Trophoblast cell (in vitro differentiated cells and primary cell): Measurements from ENCODE around the gene PRDX3.
"Not testable (repeated sequence)": the region's sequence is repeated elsewhere in the genome, so short reads cannot be mapped to it uniquely, and the experiment has no call there.

Experiments used
- DNase-seq, 2 donors: peaks; one replicate each; pipeline ENCODE4 v3.0.0-alpha.2; 2016
- H2AFZ ChIP-seq: 2 replicates; pipeline ENCODE4 v1.6.1; 2013; ENCODE audit warnings: low read length, moderate library complexity, mild to moderate bottlenecking; ENCODE audit not compliant: insufficient read depth, poor library complexity
- H2AK5ac ChIP-seq: 2 replicates; pipeline ENCODE4 v1.6.1; 2013; ENCODE audit warnings: mild to moderate bottlenecking, low read length
- H2BK120ac ChIP-seq: 2 replicates; pipeline ENCODE4 v1.6.1; 2013; ENCODE audit warnings: low read length, mild to moderate bottlenecking, moderate library complexity; ENCODE audit not compliant: insufficient read depth, poor library complexity
- H2BK12ac ChIP-seq: 2 replicates; pipeline ENCODE4 v1.6.1; 2013; ENCODE audit warnings: mild to moderate bottlenecking, low read length, moderate library complexity
- H2BK5ac ChIP-seq: 2 replicates; pipeline ENCODE4 v1.6.1; 2013; ENCODE audit warnings: low read length, low read depth, moderate library complexity, mild to moderate bottlenecking; ENCODE audit not compliant: poor library complexity
- H3K14ac ChIP-seq: 2 replicates; pipeline ENCODE4 v1.6.1; 2013; ENCODE audit warnings: mild to moderate bottlenecking, low read length
- H3K18ac ChIP-seq: 2 replicates; pipeline ENCODE4 v1.6.1; 2013; ENCODE audit warnings: mild to moderate bottlenecking, low read length
- H3K23ac ChIP-seq: 2 replicates; pipeline ENCODE4 v1.6.1; 2013; ENCODE audit warnings: low read length
- H3K27ac ChIP-seq: 2 replicates; pipeline ENCODE4 v1.5.1; 2013; ENCODE audit warnings: low read depth, mild to moderate bottlenecking, inconsistent platforms, low read length, moderate library complexity
- H3K27me3 ChIP-seq: 2 replicates; pipeline ENCODE4 v1.6.1; 2013; ENCODE audit warnings: inconsistent platforms, mild to moderate bottlenecking, low read length, moderate library complexity; ENCODE audit not compliant: insufficient read depth
- H3K36me3 ChIP-seq, 2 experiments: 1 replicate in 1 of 2; 2 replicates in 1 of 2; pipeline ENCODE4 v1.6.1; 2013; ENCODE audit warnings: low read length in 2 of 2, mild to moderate bottlenecking in 2 of 2, moderate library complexity in 1 of 2; ENCODE audit not compliant: insufficient read depth in 2 of 2, control insufficient read depth in 1 of 2
- H3K4ac ChIP-seq: 2 replicates; pipeline ENCODE4 v1.6.1; 2013; ENCODE audit warnings: low read depth, mild to moderate bottlenecking, low read length, moderate library complexity
- H3K4me1 ChIP-seq, 2 experiments: 1 replicate in 1 of 2; 2 replicates in 1 of 2; pipeline ENCODE4 v1.6.1; 2013; ENCODE audit warnings: low read length in 2 of 2, mild to moderate bottlenecking in 2 of 2, moderate library complexity in 1 of 2; ENCODE audit not compliant: insufficient read depth in 2 of 2, control insufficient read depth in 1 of 2
- H3K4me2 ChIP-seq: 2 replicates; pipeline ENCODE4 v1.6.1; 2013; ENCODE audit warnings: inconsistent platforms, mild to moderate bottlenecking, low read length, moderate library complexity
- H3K4me3 ChIP-seq: 2 replicates; pipeline ENCODE4 v1.5.1; 2013; ENCODE audit warnings: mild to moderate bottlenecking, low read depth, low read length, inconsistent platforms
- H3K79me1 ChIP-seq: one replicate; pipeline ENCODE4 v1.6.1; 2013; ENCODE audit warnings: low read length
- H3K79me2 ChIP-seq: 2 replicates; pipeline ENCODE4 v1.6.1; 2013; ENCODE audit warnings: low read length, mild to moderate bottlenecking; ENCODE audit not compliant: control insufficient read depth, insufficient read depth, poor library complexity
- H3K9ac ChIP-seq: 2 replicates; pipeline ENCODE4 v1.6.1; 2013; ENCODE audit warnings: mild to moderate bottlenecking, low read length
- H3K9me3 ChIP-seq: 2 replicates; pipeline ENCODE4 v1.6.1; 2013; ENCODE audit warnings: low read depth, mild to moderate bottlenecking, control low read depth, inconsistent platforms, low read length; ENCODE audit not compliant: insufficient read depth
- H4K12ac ChIP-seq: 2 replicates; pipeline ENCODE4 v1.6.1; 2013; ENCODE audit warnings: low read depth, mild to moderate bottlenecking, low read length, moderate library complexity
- H4K8ac ChIP-seq: 2 replicates; pipeline ENCODE4 v1.6.1; 2013; ENCODE audit warnings: low read depth, mild to moderate bottlenecking, low read length, moderate library complexity
- H4K91ac ChIP-seq: one replicate; pipeline ENCODE4 v1.6.1; 2013; ENCODE audit warnings: low read depth, mild to moderate bottlenecking, low read length, moderate library complexity
- WGBS: extraction: QIAGEN DNeasy Blood & Tissue Kit; methylation state at CpG from one replicate; pipeline ENCODE4 v1.1.7; 2013; ENCODE audit warnings: missing lambda C conversion rate; ENCODE audit not compliant: insufficient read length, insufficient coverage; ENCODE audit errors: extremely low coverage; 5-methylcytosine and 5-hydroxymethylcytosine counted together

Gene PRDX3

DNA sequence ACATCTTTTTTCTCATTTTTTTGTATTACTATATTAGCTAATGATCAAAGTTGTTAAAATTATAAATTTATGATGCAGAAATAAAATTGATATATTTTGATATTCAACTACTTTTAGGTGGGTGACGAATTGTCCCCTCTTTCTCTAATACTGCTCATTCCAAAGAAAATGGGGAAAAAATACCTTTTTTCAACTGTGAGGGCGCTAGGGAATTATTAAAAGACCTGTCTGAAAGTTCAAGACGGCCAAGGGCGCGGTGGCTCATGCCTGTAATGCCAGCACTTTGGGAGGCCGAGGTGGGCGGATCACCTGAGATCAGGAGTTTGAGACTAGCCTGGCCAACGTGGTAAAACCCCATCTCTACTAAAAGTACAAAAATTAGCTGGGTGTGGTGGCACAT, 40.7 kb downstream of the PRDX3 start:
- H4K12ac ChIP-seq, H2AFZ ChIP-seq, H2BK120ac ChIP-seq, H3K4me3 ChIP-seq, H3K9ac ChIP-seq, H3K4me1 ChIP-seq, DNase-seq, H3K18ac ChIP-seq, H3K79me2 ChIP-seq, H3K14ac ChIP-seq, H3K4ac ChIP-seq, H2BK12ac ChIP-seq, H3K27me3 ChIP-seq, H3K27ac ChIP-seq, H4K91ac ChIP-seq, H2BK5ac ChIP-seq, H2AK5ac ChIP-seq, H3K79me1 ChIP-seq, H3K9me3 ChIP-seq, H3K23ac ChIP-seq, H4K8ac ChIP-seq, H3K4me2 ChIP-seq: not testable (repeated sequence)
- peaks cover 16 to 17% of the 10 kb centered on the region in 2 experiments for H3K36me3 ChIP-seq
- no CpG with 5 or more reads among the region's 8 CpGs for WGBS

DNA sequence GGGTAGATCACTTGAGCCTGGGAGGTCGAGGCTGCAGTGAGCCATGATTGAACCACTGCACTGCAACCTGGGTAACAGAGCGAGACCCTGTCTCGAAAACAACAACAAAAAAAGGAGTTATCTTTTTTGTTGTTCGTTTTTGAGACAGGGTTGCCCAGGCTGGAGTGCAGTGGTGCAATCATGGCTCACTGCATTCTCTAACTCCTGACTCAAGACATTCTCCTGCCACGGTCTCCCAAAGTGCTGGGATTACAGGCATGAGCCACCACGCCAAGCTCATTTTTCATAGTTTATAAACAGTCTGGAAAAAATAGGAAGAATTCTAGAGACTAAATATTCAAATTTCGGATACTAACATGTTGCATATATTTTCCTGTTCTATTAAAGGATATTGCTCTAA, 42.5 kb downstream of the PRDX3 start:
- H4K91ac ChIP-seq: no peak overlapping the region
- no peak overlapping the region for H3K4me3 ChIP-seq
- no peak overlapping the region for H3K18ac ChIP-seq
- no CpG with 5 or more reads among the region's 7 CpGs for WGBS
- H2AK5ac ChIP-seq: no peak overlapping the region
- H4K8ac ChIP-seq: no peak overlapping the region
- H3K79me2 ChIP-seq: no peaks in the 10 kb centered on the region
- H2BK5ac ChIP-seq: no peak overlapping the region
- H3K36me3 ChIP-seq: peaks cover 22 to 25% of the 10 kb centered on the region in 2 experiments
- H3K4me1 ChIP-seq: no peaks in the 10 kb centered on the region
- no peak overlapping the region for H3K23ac ChIP-seq
- no peaks in the 10 kb centered on the region for H3K27me3 ChIP-seq
- no peak overlapping the region for H3K4me2 ChIP-seq
- H3K79me1 ChIP-seq: no peaks in the 10 kb centered on the region
- H2AFZ ChIP-seq: no peak overlapping the region
- no peak overlapping the region for H3K27ac ChIP-seq
- H2BK12ac ChIP-seq: no peak overlapping the region
- H3K9ac ChIP-seq: no peak overlapping the region
- H3K9me3 ChIP-seq: no peaks in the 10 kb centered on the region
- no peak overlapping the region for H3K14ac ChIP-seq
- DNase-seq: peak; percentile 22 to 52
- no peak overlapping the region for H2BK120ac ChIP-seq
- no peak overlapping the region for H4K12ac ChIP-seq
- no peak overlapping the region for H3K4ac ChIP-seq

DNA sequence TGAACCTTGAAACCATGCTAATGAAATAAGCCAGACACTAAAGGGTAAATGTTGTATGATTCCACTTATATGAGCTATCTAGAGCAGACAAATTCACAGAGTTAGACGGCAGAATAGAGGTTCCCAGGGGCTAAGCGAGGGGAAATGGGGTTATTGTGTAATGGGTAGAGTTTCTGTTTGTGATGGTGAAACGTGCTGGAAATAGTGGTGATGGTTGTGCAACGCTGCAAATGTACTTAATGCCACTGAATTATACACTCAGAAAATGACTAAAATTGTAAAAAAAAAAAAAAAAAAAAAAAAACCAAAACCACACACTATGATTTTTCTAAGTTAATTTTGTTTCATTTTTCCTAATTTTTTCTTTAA, 43.1 kb downstream of the PRDX3 start:
- H3K4me1 ChIP-seq: no peaks in the 10 kb centered on the region
- no peak overlapping the region for H3K4me2 ChIP-seq
- no peak overlapping the region for H2BK12ac ChIP-seq
- H2AK5ac ChIP-seq: no peak overlapping the region
- H3K4ac ChIP-seq: no peak overlapping the region
- H4K91ac ChIP-seq: no peak overlapping the region
- no peak overlapping the region for H3K4me3 ChIP-seq
- no peaks in the 10 kb centered on the region for H3K79me2 ChIP-seq
- peaks cover 21 to 27% of the 10 kb centered on the region in 2 experiments for H3K36me3 ChIP-seq
- H3K9me3 ChIP-seq: no peaks in the 10 kb centered on the region
- no peak overlapping the region for H4K8ac ChIP-seq
- no peak overlapping the region for H3K14ac ChIP-seq
- no peaks in the 10 kb centered on the region for H3K79me1 ChIP-seq
- WGBS: no CpG with 5 or more reads among the region's 4 CpGs
- no peaks in the 10 kb centered on the region for H3K27me3 ChIP-seq
- no peak overlapping the region for H2BK120ac ChIP-seq
- no peak overlapping the region for H3K27ac ChIP-seq
- H3K18ac ChIP-seq: no peak overlapping the region
- DNase-seq: peak in 1 of 2 donors; percentile 64
- no peak overlapping the region for H4K12ac ChIP-seq
- H2AFZ ChIP-seq: no peak overlapping the region
- no peak overlapping the region for H3K23ac ChIP-seq
- no peak overlapping the region for H3K9ac ChIP-seq
- no peak overlapping the region for H2BK5ac ChIP-seq

DNA sequence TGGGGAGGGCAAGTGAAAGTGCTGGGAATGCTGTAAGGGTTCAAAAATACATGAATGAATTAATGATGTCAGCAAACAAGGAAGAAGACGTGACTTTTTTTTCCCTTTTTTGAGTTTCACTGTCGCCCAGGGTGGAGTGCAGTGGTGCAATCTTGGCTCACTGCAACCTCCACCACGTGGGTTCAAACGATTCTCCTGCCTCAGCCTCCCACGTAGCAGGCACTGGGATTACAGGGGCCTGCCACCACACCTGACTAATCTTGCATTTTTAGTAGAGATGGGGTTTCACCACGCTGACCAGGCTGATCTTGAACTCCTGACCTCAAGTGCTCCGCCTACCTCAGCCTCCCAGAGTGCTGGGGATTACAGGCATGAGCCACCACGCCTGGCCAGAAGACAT, 44.7 kb downstream of the PRDX3 start:
- Histone ChIP-seq H2BK5ac (no peak overlapping the region), H3K9ac (no peak overlapping the region), H4K91ac (no peak overlapping the region), H3K4me3 (no peak overlapping the region), H3K4me1 (no peaks in the 10 kb centered on the region), H2AFZ (no peak overlapping the region), H2BK12ac (no peak overlapping the region), H3K23ac (no peak overlapping the region), H2AK5ac (no peak overlapping the region), H4K8ac (no peak overlapping the region), H3K18ac (no peak overlapping the region), H4K12ac (no peak overlapping the region), H3K27me3 (no peaks in the 10 kb centered on the region), H2BK120ac (no peak overlapping the region), H3K79me2 (no peaks in the 10 kb centered on the region), H3K4ac (no peak overlapping the region), H3K4me2 (no peak overlapping the region), H3K27ac (no peak overlapping the region), H3K14ac (no peak overlapping the region), H3K9me3 (no peaks in the 10 kb centered on the region), H3K79me1 (no peaks in the 10 kb centered on the region), H3K36me3 (peaks cover 28 to 40% of the 10 kb centered on the region in 2 experiments)
- DNase-seq: no peak
- whole genome bisulfite sequencing: no CpG with 5 or more reads among the region's 8 CpGs
